Nephron (organoid): ENCODE measurements around the gene LPP.

Source experiments
- H3K27ac Mint-ChIP-seq, 3 experiments: 2 replicates each; pipeline ENCODE4 v1.8.0; 2020; ENCODE audit warnings: mixed read lengths in 3 of 3, mild to moderate bottlenecking in 2 of 3, moderate library complexity in 1 of 3
- H3K27me3 Mint-ChIP-seq: 2 replicates; pipeline ENCODE4 v1.8.0; 2021; ENCODE audit warnings: low read depth, mild to moderate bottlenecking, moderate library complexity, mixed read lengths
- H3K36me3 Mint-ChIP-seq: 2 replicates; pipeline ENCODE4 v1.8.0; 2020; ENCODE audit warnings: low read depth, mixed read lengths
- H3K4me1 Mint-ChIP-seq: 2 replicates; pipeline ENCODE4 v1.8.0; 2020; ENCODE audit warnings: mixed read lengths
- H3K4me3 Mint-ChIP-seq, 3 experiments: 2 replicates each; pipeline ENCODE4 v1.8.0; 2020; ENCODE audit warnings: mild to moderate bottlenecking in 3 of 3, mixed read lengths in 3 of 3, moderate library complexity in 2 of 3
- H3K9me3 Mint-ChIP-seq: 2 replicates; pipeline ENCODE4 v1.8.0; 2020; ENCODE audit warnings: mixed read lengths
- TF ChIP-seq, protein P1 (sequence below), 3 experiments: fragments of 200-600 bp; sonication (generic); IDR thresholded peaks; one replicate each; pipeline ENCODE4 v1.5.0; 2021; ENCODE audit warnings: antibody characterized with exemption in 3 of 3; ENCODE audit not compliant: unreplicated experiment in 3 of 3

LPP gene

DNA sequence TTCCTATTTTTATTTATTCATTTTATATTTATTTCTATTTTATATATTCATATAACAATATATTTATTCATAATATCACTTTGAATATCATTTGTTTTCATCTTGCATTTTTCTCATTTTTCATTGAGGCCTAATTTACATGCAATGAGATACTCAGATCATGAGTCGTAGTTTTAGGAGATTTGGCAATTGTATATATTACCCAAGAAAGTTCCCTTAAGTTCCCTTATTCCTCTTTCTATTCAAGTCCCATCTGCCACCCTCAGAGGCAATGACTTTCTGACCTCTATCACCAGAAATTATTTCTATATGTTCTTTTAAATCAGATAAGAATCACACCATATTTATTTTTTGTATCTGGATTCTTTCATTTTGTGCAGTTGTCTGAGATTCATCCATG lies 688.7 kb downstream of the LPP start:
- Mint-ChIP-seq H3K4me1 (peaks cover 7% of the 10 kb centered on the region), H3K9me3 (no peaks in the 10 kb centered on the region), H3K27ac (no peak overlapping the region), H3K36me3 (peaks cover 6% of the 10 kb centered on the region), H3K4me3 (no peak overlapping the region), H3K27me3 (no peaks in the 10 kb centered on the region)
- TF ChIP-seq, protein P1, sequence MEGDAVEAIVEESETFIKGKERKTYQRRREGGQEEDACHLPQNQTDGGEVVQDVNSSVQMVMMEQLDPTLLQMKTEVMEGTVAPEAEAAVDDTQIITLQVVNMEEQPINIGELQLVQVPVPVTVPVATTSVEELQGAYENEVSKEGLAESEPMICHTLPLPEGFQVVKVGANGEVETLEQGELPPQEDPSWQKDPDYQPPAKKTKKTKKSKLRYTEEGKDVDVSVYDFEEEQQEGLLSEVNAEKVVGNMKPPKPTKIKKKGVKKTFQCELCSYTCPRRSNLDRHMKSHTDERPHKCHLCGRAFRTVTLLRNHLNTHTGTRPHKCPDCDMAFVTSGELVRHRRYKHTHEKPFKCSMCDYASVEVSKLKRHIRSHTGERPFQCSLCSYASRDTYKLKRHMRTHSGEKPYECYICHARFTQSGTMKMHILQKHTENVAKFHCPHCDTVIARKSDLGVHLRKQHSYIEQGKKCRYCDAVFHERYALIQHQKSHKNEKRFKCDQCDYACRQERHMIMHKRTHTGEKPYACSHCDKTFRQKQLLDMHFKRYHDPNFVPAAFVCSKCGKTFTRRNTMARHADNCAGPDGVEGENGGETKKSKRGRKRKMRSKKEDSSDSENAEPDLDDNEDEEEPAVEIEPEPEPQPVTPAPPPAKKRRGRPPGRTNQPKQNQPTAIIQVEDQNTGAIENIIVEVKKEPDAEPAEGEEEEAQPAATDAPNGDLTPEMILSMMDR (IDR thresholded peaks at IDR 0.05; ENCODE audit: unreplicated experiment in 3 of 3): no peak

DNA sequence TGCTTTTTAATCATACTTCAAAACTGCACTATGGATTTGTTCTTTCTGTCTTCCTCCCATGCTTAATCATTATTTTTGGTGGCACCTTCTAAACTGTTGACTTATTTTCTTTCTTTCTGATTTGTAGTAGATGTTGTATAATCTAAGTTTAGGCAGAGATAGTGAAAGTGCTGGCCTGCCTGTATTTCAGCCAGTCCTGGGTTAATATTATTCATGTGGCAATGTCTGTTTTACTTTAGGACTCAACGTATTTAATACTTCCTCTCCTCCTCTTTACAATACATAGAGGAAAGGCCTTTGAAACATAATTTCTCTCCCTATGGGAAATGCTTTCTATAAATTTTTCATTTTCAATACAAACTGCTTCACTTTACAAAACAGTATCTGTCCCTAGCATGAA lies 690.1 kb downstream of the LPP start:
- H3K27me3 Mint-ChIP-seq: no peaks in the 10 kb centered on the region
- TF ChIP-seq, protein P1 (IDR thresholded peaks at IDR 0.05; ENCODE audit: unreplicated experiment in 3 of 3): no peak
- no peak overlapping the region for H3K4me3 Mint-ChIP-seq
- H3K36me3 Mint-ChIP-seq: peaks cover 3% of the 10 kb centered on the region
- no peaks in the 10 kb centered on the region for H3K9me3 Mint-ChIP-seq
- H3K4me1 Mint-ChIP-seq: peaks cover 7% of the 10 kb centered on the region
- H3K27ac Mint-ChIP-seq: no peak overlapping the region

DNA sequence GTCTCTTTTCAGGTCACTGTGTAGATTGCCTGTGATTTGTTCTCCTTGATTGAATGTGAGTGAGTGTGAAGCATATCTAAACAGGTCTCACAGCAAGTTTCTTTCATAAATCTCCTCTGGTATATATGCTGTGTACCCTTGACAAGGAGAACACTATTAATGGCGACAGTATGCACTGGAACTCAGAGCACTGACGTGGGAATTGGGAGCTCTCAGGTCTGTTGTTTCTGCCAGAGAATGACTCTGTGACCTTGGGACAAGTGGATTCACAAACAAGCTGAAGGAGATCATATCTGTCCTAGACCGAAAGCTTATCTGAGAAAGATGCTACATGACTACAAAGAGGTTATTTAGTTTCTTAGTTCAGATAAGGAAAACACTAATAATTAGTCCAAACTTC lies 691.6 kb downstream of the LPP start:
- no peaks in the 10 kb centered on the region for H3K27me3 Mint-ChIP-seq
- H3K4me3 Mint-ChIP-seq: no peak overlapping the region
- no peaks in the 10 kb centered on the region for H3K9me3 Mint-ChIP-seq
- H3K4me1 Mint-ChIP-seq: peaks cover 7% of the 10 kb centered on the region
- TF ChIP-seq, protein P1 (IDR thresholded peaks at IDR 0.05; ENCODE audit: unreplicated experiment in 3 of 3): no peak
- peaks cover 3% of the 10 kb centered on the region for H3K36me3 Mint-ChIP-seq
- H3K27ac Mint-ChIP-seq: no peak overlapping the region

DNA sequence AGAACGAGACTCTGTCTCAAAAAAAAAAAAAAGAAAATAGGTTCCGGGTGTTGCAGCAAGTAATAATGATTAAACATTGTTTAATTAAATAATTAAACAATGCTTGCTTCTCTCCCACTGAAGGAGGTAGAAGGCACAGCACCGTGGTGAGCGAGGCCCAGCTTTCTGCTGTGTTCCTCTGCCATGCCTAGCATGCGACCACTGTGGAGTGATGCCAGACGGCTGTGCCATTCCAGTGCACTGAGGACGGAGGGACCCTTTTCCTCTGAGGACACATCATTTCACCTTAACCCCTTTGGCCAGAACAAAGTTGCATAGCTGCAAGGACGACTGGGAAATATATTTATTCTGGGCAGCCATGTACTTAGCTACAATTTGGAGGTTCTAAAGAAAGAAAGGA lies 695.0 kb downstream of the LPP start:
- Mint-ChIP-seq H3K27me3 (no peaks in the 10 kb centered on the region), H3K36me3 (no peaks in the 10 kb centered on the region), H3K4me3 (no peak overlapping the region), H3K27ac (no peak overlapping the region), H3K4me1 (peaks cover 15% of the 10 kb centered on the region), H3K9me3 (no peaks in the 10 kb centered on the region)
- TF ChIP-seq, protein P1 (IDR thresholded peaks at IDR 0.05; ENCODE audit: unreplicated experiment in 3 of 3): no peak

DNA sequence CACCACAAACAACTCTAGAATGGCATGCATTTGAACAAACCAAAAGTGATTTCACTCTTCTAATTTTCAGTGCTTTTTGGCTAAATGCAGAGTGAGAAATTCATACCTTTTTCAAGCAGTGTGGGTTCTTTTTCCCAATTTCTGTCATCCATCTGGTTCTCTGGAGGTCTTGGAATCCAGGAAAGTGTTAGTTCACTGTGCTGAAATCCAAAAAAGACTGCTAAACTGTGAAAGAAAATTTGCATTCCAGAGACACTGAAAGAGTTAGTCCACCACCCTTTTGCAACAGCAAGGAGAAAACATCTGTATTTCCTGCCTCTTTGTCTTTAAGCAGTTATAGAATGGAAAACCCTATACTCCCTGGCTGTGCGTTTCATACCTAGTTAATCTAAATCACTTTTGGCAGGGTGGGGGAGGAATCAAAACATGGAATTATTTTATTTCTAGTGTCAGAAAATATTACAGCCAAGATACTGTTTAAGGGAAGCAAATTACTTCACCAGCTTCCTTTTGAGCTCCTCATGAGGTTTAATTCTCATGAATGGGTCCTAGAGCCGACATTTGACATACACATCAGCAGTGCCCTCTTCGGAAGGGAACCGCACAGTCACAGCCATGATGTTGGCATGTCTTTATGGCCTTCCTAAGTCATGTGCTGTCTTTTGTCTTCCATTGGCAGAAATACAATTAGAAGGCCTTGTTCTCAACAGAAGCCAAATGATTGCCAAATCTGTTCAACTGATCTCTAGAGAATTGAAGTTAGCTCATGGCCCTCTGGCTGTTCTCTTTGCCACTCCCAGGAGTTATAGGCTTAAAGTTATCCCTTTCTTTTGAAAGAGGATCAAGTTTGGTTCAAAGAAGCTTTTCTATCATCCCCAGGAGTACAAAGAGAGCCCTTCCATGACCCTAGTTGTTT lies 700.2 kb downstream of the LPP start:
- H3K27me3 Mint-ChIP-seq: no peaks in the 10 kb centered on the region
- H3K36me3 Mint-ChIP-seq: no peaks in the 10 kb centered on the region
- TF ChIP-seq, protein P1 (IDR thresholded peaks at IDR 0.05; ENCODE audit: unreplicated experiment in 3 of 3): no peak
- no peaks in the 10 kb centered on the region for H3K9me3 Mint-ChIP-seq
- H3K4me3 Mint-ChIP-seq: no peak overlapping the region
- peaks cover 13% of the 10 kb centered on the region for H3K4me1 Mint-ChIP-seq
- peak overlapping the region; percentile 8 to 48 (median 36) for H3K27ac Mint-ChIP-seq

DNA sequence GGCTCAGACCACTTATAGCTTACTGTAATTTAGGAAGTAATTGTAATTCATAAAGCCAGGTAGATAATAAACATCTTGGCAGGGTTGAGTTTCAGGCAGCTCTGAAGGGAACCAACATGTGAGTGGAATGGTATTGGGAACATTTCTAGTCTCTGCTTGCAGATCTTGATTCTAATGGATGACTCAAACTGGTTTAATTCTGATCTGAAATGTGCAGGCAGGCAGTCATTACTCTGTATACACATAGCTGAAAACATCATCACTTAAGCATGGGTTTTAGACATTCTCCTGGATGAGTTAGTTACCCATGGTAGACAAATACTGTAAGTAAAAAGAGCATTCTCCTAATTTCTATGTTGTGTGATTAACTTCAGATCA lies 700.8 kb downstream of the LPP start:
- H3K4me3 Mint-ChIP-seq: no peak overlapping the region
- no peaks in the 10 kb centered on the region for H3K9me3 Mint-ChIP-seq
- H3K36me3 Mint-ChIP-seq: no peaks in the 10 kb centered on the region
- TF ChIP-seq, protein P1 (IDR thresholded peaks at IDR 0.05; ENCODE audit: unreplicated experiment in 3 of 3): no peak
- no peaks in the 10 kb centered on the region for H3K27me3 Mint-ChIP-seq
- H3K4me1 Mint-ChIP-seq: peaks cover 13% of the 10 kb centered on the region
- H3K27ac Mint-ChIP-seq: no peak overlapping the region
